Neural progenitor cell (in vitro differentiated cells): ENCODE data around the gene CTIF. TPM values are rescaled to one million over a fixed set of nuclear protein-coding genes. Genes with fewer than 3 reads are reported as not detected.
A peak's percentile ranks its signal among the peaks of the same experiment; 100 is the strongest.

Experiments
- DNase-seq: peaks from one replicate; pipeline ENCODE4 v3.0.0-alpha.2; 2016; ENCODE audit warnings: low spot score
- H2AFZ ChIP-seq: fragments of 200-600 bp; sonication (generic); replicated peaks from 2 replicates; pipeline ENCODE4 v1.6.1; 2016; ENCODE audit warnings: antibody characterized with exemption
- H3F3A ChIP-seq: fragments of 200-600 bp; sonication (generic); 2 replicates; pipeline ENCODE4 v1.6.1; 2016; ENCODE audit warnings: antibody characterized with exemption, low read depth
- H3K27ac ChIP-seq: fragments of 200-600 bp; sonication (generic); 2 replicates; pipeline ENCODE4 v1.5.1; 2016; ENCODE audit warnings: mild to moderate bottlenecking
- H3K27me3 ChIP-seq: fragments of 200-600 bp; sonication (generic); 2 replicates; pipeline ENCODE4 v1.6.1; 2016; ENCODE audit warnings: mild to moderate bottlenecking, moderate library complexity
- H3K36me3 ChIP-seq: fragments of 200-600 bp; sonication (generic); 2 replicates; pipeline ENCODE4 v1.5.1; 2016
- H3K4me1 ChIP-seq: fragments of 200-600 bp; sonication (generic); 2 replicates; pipeline ENCODE4 v1.6.1; 2016; ENCODE audit warnings: mixed run types
- H3K4me2 ChIP-seq: fragments of 200-600 bp; sonication (generic); 2 replicates; pipeline ENCODE4 v1.6.1; 2016
- H3K4me3 ChIP-seq: fragments of 200-600 bp; sonication (generic); 2 replicates; pipeline ENCODE4 v1.5.1; 2016
- H3K79me2 ChIP-seq: fragments of 200-600 bp; sonication (generic); 2 replicates; pipeline ENCODE4 v1.6.1; 2016; ENCODE audit warnings: low read depth
- H3K9ac ChIP-seq: fragments of 200-600 bp; sonication (generic); 2 replicates; pipeline ENCODE4 v1.6.1; 2016
- H3K9me3 ChIP-seq: fragments of 200-600 bp; sonication (generic); 2 replicates; pipeline ENCODE4 v1.5.1; 2016; ENCODE audit warnings: low read depth
- H4K20me1 ChIP-seq: fragments of 200-600 bp; sonication (generic); 2 replicates; pipeline ENCODE4 v1.6.1; 2016; ENCODE audit warnings: low read depth
- H3K27ac Mint-ChIP-seq: 3 replicates; pipeline ENCODE4 v1.8.0; 2021; ENCODE audit warnings: mixed read lengths
- H3K27me3 Mint-ChIP-seq: 2 replicates; pipeline ENCODE4 v1.8.0; 2022; ENCODE audit warnings: low read depth, mild to moderate bottlenecking, inconsistent platforms, moderate library complexity, mixed read lengths; ENCODE audit not compliant: insufficient read depth
- H3K36me3 Mint-ChIP-seq: 3 replicates; pipeline ENCODE4 v1.8.0; 2021; ENCODE audit warnings: mixed read lengths
- H3K4me1 Mint-ChIP-seq: 3 replicates; pipeline ENCODE4 v1.8.0; 2021; ENCODE audit warnings: mixed read lengths
- H3K4me3 Mint-ChIP-seq: 3 replicates; pipeline ENCODE4 v1.8.0; 2021; ENCODE audit warnings: mild to moderate bottlenecking, moderate library complexity, mixed read lengths
- H3K9me3 Mint-ChIP-seq: 3 replicates; pipeline ENCODE4 v1.8.0; 2020; ENCODE audit warnings: mixed read lengths
- EZH2 ChIP-seq: fragments of 200-600 bp; sonication (generic); IDR thresholded peaks from 2 replicates; pipeline ENCODE4 v1.6.1; 2017; ENCODE audit warnings: antibody characterized with exemption, mild to moderate bottlenecking, moderate library complexity
- EZH2phosphoT487 ChIP-seq: fragments of 200-600 bp; sonication (generic); IDR thresholded peaks from 2 replicates; pipeline ENCODE4 v1.6.1; 2017; ENCODE audit warnings: antibody characterized with exemption
- total RNA-seq: library from RNA; depleted of rRNA; stranded (reverse); fragments of >200 nt; gene quantifications from 2 replicates; pipeline ENCODE4 v1.2.3, GENCODE V29; 2015; ENCODE audit warnings: low replicate concordance
- TF ChIP-seq, protein P1 (sequence below): fragments of 200-600 bp; sonication (generic); IDR thresholded peaks from 2 replicates; pipeline ENCODE4 v1.5.1; 2017; ENCODE audit warnings: antibody characterized with exemption, mild to moderate bottlenecking

The CTIF gene
- total RNA-seq, 1 donor from 2014 or later, result 17.6 TPM

GRCh38 chr18:48674758-48675351 is 136.0 kb downstream of the CTIF start:
- Histone ChIP-seq H4K20me1 (no peaks in the 10 kb centered on the region), H3K79me2 (no peaks in the 10 kb centered on the region), H3K36me3 (no peaks in the 10 kb centered on the region), H3K27me3 (no peaks in the 10 kb centered on the region), H3K4me2 (no peak overlapping the region), H3K27ac (no peak overlapping the region), H3K9me3 (peaks cover 8% of the 10 kb centered on the region), H3K4me3 (no peak overlapping the region), H3K9ac (no peak overlapping the region), H3F3A (no peaks in the 10 kb centered on the region), H3K4me1 (peaks cover 3% of the 10 kb centered on the region), H2AFZ (no peak overlapping the region)
- peaks cover 12% of the 10 kb centered on the region for H3K36me3 Mint-ChIP-seq
- H3K27me3 Mint-ChIP-seq, result peaks cover 2% of the 10 kb centered on the region
- DNase-seq, result no peak
- peaks cover 14% of the 10 kb centered on the region for H3K4me1 Mint-ChIP-seq
- TF ChIP-seq, protein P1, sequence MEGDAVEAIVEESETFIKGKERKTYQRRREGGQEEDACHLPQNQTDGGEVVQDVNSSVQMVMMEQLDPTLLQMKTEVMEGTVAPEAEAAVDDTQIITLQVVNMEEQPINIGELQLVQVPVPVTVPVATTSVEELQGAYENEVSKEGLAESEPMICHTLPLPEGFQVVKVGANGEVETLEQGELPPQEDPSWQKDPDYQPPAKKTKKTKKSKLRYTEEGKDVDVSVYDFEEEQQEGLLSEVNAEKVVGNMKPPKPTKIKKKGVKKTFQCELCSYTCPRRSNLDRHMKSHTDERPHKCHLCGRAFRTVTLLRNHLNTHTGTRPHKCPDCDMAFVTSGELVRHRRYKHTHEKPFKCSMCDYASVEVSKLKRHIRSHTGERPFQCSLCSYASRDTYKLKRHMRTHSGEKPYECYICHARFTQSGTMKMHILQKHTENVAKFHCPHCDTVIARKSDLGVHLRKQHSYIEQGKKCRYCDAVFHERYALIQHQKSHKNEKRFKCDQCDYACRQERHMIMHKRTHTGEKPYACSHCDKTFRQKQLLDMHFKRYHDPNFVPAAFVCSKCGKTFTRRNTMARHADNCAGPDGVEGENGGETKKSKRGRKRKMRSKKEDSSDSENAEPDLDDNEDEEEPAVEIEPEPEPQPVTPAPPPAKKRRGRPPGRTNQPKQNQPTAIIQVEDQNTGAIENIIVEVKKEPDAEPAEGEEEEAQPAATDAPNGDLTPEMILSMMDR, result no peak
- no peak for TF ChIP-seq EZH2
- no peak for TF ChIP-seq EZH2phosphoT487
- H3K9me3 Mint-ChIP-seq, result peaks cover 15% of the 10 kb centered on the region
- H3K4me3 Mint-ChIP-seq, result no peak overlapping the region
- H3K27ac Mint-ChIP-seq, result no peak overlapping the region

DNA sequence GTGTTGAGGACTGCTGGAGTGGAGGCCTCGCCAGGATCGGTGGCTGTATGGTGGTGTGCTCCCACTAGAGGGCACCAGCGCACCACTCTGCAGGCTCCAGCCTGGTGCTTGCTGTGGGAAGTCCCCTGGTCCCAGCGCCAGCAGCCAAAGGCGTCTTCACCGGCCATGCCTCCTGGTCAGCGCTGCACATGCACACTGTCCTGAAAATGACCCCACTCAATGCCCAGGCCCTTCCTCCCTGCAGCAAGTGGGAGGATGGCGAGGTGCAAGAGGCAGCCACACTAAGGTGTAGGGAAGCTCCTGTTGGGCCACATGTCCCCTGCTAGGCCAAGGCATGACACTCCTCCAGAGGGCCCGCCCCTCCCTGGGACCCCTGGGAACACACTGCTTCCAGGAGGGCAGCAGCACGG is 136.5 kb downstream of the CTIF start:
- DNase-seq, result peak; percentile 88
- Histone ChIP-seq H3K36me3 (no peaks in the 10 kb centered on the region), H3F3A (peaks cover 3% of the 10 kb centered on the region), H3K4me2 (no peak overlapping the region), H3K4me3 (no peak overlapping the region), H3K4me1 (peaks cover 8% of the 10 kb centered on the region), H3K9ac (no peak overlapping the region), H4K20me1 (no peaks in the 10 kb centered on the region), H2AFZ (no peak overlapping the region), H3K9me3 (peaks cover 8% of the 10 kb centered on the region), H3K27ac (no peak overlapping the region), H3K27me3 (no peaks in the 10 kb centered on the region), H3K79me2 (no peaks in the 10 kb centered on the region)
- Mint-ChIP-seq H3K4me3 (no peak overlapping the region), H3K27me3 (peaks cover 4% of the 10 kb centered on the region), H3K27ac (no peak overlapping the region), H3K9me3 (peaks cover 11% of the 10 kb centered on the region), H3K4me1 (peaks cover 18% of the 10 kb centered on the region), H3K36me3 (peaks cover 11% of the 10 kb centered on the region)
- no peak for TF ChIP-seq EZH2
- TF ChIP-seq, protein P1, result peak; percentile 84

GRCh38 chr18:48675912-48676311 is 137.1 kb downstream of the CTIF start:
- Histone ChIP-seq H3K4me2 (no peak overlapping the region), H3K4me3 (no peak overlapping the region), H3K36me3 (no peaks in the 10 kb centered on the region), H3K79me2 (no peaks in the 10 kb centered on the region), H3K27me3 (no peaks in the 10 kb centered on the region), H2AFZ (no peak overlapping the region), H3K9ac (no peak overlapping the region), H4K20me1 (no peaks in the 10 kb centered on the region), H3K27ac (no peak overlapping the region), H3F3A (peaks cover 8% of the 10 kb centered on the region), H3K9me3 (peaks cover 8% of the 10 kb centered on the region), H3K4me1 (peaks cover 13% of the 10 kb centered on the region)
- Mint-ChIP-seq H3K4me1 (peaks cover 23% of the 10 kb centered on the region), H3K27me3 (peaks cover 4% of the 10 kb centered on the region), H3K9me3 (peaks cover 9% of the 10 kb centered on the region), H3K36me3 (peaks cover 8% of the 10 kb centered on the region), H3K4me3 (no peak overlapping the region), H3K27ac (no peak overlapping the region)
- DNase-seq, result no peak
- TF ChIP-seq, protein P1, result no peak
- TF ChIP-seq EZH2, result no peak
- no peak for TF ChIP-seq EZH2phosphoT487
